Gastrocnemius medialis (tissue), 4 donors: ENCODE results near the gene RNF25.
A peak's percentile ranks its signal among the peaks of the same experiment; 100 is the strongest.

ENCODE experiments used
- POLR2A ChIP-seq, 2 donors: fragments of 450-650 bp; IDR thresholded peaks; one replicate each; pipeline ENCODE4 v1.6.1; 2017; ENCODE audit warnings: antibody characterized with exemption in 2 of 2, mild to moderate bottlenecking in 2 of 2, moderate library complexity in 2 of 2
- TF ChIP-seq, protein P1 (sequence below), 5 experiments: fragments of 450-650 bp in 3 of 5; fragments of 200-600 bp in 2 of 5; sonication (generic) in 2 of 5; IDR thresholded peaks in 4 of 5; conservative IDR thresholded peaks in 1 of 5; 1 replicate in 4 of 5; 2 replicates in 1 of 5; pipeline ENCODE4 v1.5.1; 2016 to 2019; ENCODE audit warnings: antibody characterized with exemption in 5 of 5, mild to moderate bottlenecking in 3 of 5, moderate library complexity in 3 of 5

DNA sequence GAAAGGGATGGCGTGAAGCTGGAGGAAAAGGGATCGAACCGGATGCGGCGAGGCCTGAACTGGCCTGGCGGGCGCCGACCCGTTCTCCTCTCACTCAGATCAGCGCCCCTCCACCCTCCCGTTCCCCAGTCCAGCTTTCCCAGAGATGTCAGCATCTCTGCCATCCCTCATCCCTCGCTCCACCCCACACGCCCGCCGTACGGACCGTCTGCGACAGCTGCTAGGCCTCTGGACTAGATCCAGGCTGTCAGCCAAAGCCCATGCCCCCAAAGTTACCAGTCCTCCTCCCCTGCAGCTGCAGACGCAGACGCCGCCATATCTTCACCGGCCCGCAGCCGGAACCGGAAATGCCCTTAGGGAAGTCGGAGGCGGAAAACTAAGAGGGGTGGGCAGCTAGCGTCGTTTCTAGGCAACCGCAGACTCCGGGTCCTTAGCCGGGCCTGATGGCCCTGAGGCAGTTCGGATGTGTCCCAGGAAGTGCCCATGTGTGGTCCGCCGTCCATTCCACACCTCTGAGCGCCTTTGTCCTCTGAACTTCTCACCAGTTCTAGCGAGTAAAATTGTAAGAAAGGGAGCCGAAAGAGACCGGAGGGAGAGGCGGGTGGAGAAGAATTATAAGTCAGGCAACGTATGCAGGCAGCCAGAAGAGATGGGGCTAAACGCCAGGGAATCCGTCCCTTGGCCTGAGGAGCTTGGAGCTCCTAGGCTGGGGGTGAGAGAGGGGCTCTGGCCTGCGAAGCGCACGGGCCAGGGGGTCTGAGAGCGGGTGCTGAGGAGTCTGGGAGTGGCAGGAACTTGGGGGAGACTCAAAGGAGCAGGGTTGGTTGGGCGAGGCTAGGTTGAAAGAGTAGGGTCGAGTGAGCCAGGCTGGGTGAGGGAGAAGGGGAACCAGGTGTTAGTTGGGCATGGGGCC is at the start of gene RNF25, which contains the start of gene STK36:
- TF ChIP-seq, protein P1, sequence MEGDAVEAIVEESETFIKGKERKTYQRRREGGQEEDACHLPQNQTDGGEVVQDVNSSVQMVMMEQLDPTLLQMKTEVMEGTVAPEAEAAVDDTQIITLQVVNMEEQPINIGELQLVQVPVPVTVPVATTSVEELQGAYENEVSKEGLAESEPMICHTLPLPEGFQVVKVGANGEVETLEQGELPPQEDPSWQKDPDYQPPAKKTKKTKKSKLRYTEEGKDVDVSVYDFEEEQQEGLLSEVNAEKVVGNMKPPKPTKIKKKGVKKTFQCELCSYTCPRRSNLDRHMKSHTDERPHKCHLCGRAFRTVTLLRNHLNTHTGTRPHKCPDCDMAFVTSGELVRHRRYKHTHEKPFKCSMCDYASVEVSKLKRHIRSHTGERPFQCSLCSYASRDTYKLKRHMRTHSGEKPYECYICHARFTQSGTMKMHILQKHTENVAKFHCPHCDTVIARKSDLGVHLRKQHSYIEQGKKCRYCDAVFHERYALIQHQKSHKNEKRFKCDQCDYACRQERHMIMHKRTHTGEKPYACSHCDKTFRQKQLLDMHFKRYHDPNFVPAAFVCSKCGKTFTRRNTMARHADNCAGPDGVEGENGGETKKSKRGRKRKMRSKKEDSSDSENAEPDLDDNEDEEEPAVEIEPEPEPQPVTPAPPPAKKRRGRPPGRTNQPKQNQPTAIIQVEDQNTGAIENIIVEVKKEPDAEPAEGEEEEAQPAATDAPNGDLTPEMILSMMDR (IDR thresholded peaks at IDR 0.05 in 4 of 5, conservative IDR thresholded peaks at IDR 0.05 in 1 of 5), result no peak
- peak; percentile 50 to 79 for TF ChIP-seq POLR2A (IDR thresholded peaks at IDR 0.05)
